ACC112 (cell line): ENCODE measurements around the gene MPHOSPH9.

Source experiments
- H2AFZ ChIP-seq: fragments of 200-600 bp; sonication (generic); one replicate; pipeline ENCODE4 v1.6.0; 2017; ENCODE audit warnings: antibody characterized with exemption, low read length; ENCODE audit not compliant: unreplicated experiment
- H3K27ac ChIP-seq: fragments of 200-600 bp; sonication (generic); 2 replicates; pipeline ENCODE4 v1.5.1; 2014; ENCODE audit warnings: low read depth, mild to moderate bottlenecking, antibody characterized with exemption, low read length, moderate library complexity
- H3K27me3 ChIP-seq: fragments of 200-600 bp; sonication (generic); 2 replicates; pipeline ENCODE4 v1.6.1; 2014; ENCODE audit warnings: mild to moderate bottlenecking, antibody characterized with exemption, low read length, moderate library complexity, mixed read lengths; ENCODE audit not compliant: insufficient read depth
- H3K36me3 ChIP-seq: fragments of 200-600 bp; sonication (generic); 2 replicates; pipeline ENCODE4 v1.6.1; 2016; ENCODE audit warnings: mild to moderate bottlenecking, antibody characterized with exemption, low read length, moderate library complexity, mixed read lengths; ENCODE audit not compliant: insufficient read depth
- H3K4me1 ChIP-seq: fragments of 200-600 bp; sonication (generic); one replicate; pipeline ENCODE4 v1.6.1; 2016; ENCODE audit warnings: low read length, mixed read lengths; ENCODE audit not compliant: insufficient read depth, unreplicated experiment, control insufficient read depth
- H3K4me3 ChIP-seq: fragments of 200-600 bp; sonication (generic); 2 replicates; pipeline ENCODE4 v1.5.1; 2014; ENCODE audit warnings: mild to moderate bottlenecking, low read depth, low read length
- H3K79me2 ChIP-seq: fragments of 200-600 bp; sonication (generic); one replicate; pipeline ENCODE4 v1.6.0; 2016; ENCODE audit warnings: low read length; ENCODE audit not compliant: control insufficient read depth, unreplicated experiment, insufficient read depth

The MPHOSPH9 gene

DNA sequence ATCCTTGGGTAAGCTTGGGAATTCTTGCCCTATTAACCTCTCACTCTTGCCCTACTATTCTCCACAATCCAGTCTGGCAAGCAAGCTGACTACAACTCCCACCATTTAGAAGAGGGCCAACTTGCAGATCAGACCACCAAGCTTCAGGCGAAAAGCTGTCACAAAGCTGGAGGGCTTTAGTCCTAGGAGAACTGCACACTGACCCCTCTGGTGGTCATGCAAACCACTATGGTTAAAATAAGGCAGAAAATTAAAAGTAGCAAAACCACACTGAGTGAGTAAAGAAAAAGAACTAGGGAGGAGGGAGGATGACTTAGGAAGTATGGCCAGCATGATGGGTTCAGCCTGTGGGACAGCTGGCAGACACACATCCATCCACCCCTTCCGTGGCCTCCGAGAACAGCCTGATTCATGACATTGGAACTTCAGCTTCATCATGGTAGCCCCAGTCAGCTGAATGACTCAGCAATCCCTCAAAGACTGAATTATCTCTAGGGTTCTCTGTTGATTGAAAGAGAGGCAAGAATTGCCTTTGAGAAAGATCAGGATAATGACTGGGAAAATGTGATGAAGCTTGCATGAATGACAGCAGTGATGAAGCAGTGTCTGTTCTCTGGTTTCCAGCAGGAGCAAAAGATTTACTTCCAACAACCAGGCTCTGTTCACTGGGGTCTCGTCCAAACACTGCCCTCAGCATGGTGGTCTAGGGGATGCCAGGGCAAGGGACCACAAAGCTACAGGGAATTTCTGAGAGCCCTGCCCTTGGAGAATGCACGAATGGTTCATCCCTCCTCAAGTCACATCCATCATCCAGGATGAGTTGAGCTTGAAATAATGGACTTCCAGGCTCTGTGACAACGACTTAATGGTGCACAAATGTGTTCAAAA lies 106.4 kb downstream of the MPHOSPH9 start:
- Histone ChIP-seq H3K36me3 (no peaks in the 10 kb centered on the region), H2AFZ (peak overlapping the region; percentile 60), H3K27ac (peak overlapping the region; percentile 93), H3K27me3 (no peaks in the 10 kb centered on the region), H3K79me2 (peaks cover 2% of the 10 kb centered on the region), H3K4me3 (peak overlapping the region; percentile 64), H3K4me1 (peaks cover 33% of the 10 kb centered on the region)

GRCh38 chr12:123122626-123123025 lies 110.3 kb downstream of the MPHOSPH9 start:
- H2AFZ ChIP-seq, result no peak overlapping the region
- no peaks in the 10 kb centered on the region for H3K36me3 ChIP-seq
- H3K27me3 ChIP-seq, result no peaks in the 10 kb centered on the region
- no peaks in the 10 kb centered on the region for H3K79me2 ChIP-seq
- H3K4me1 ChIP-seq, result peaks cover 20% of the 10 kb centered on the region
- H3K4me3 ChIP-seq, result no peak overlapping the region
- H3K27ac ChIP-seq, result no peak overlapping the region

GRCh38 chr12:123121670-123122069 lies 111.3 kb downstream of the MPHOSPH9 start:
- Histone ChIP-seq H3K4me3 (no peak overlapping the region), H3K79me2 (no peaks in the 10 kb centered on the region), H3K4me1 (peaks cover 10% of the 10 kb centered on the region), H2AFZ (no peak overlapping the region), H3K27me3 (no peaks in the 10 kb centered on the region), H3K36me3 (no peaks in the 10 kb centered on the region), H3K27ac (no peak overlapping the region)

DNA sequence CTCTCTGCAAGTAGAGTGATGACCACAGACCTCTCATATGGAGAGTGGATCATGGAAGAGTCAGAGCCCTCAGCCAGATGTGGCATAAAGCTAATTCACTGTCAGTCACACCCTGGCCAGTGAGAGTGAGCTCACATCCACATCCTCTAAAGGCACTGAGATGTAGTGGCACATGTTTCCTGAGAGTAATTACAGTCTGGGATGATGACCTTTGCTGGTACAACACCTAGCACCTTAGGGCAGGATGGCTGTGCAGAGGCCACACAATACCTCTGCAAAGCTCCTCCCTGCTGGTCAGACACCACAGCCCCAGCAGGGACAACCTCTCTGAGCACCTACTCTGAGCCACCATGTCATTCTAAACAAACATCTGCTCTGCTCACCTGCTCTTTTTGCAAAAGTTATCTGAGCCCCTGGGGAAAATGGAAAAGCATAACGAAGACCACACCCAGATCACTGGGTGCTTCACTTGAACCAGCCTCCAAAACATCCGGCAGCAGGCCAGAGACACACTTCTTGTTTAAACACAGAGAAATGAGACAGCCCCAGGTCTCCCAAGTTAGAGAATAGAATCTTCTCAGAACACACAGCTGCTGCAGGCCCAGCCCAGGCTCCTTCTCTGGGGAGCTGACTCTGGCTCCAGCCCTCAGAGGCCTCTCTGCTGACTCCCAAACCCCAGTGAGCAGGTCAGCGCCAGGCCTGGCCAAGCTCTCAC lies 112.3 kb downstream of the MPHOSPH9 start:
- no peak overlapping the region for H3K4me3 ChIP-seq
- H3K4me1 ChIP-seq, result peaks cover 10% of the 10 kb centered on the region
- no peak overlapping the region for H3K27ac ChIP-seq

DNA sequence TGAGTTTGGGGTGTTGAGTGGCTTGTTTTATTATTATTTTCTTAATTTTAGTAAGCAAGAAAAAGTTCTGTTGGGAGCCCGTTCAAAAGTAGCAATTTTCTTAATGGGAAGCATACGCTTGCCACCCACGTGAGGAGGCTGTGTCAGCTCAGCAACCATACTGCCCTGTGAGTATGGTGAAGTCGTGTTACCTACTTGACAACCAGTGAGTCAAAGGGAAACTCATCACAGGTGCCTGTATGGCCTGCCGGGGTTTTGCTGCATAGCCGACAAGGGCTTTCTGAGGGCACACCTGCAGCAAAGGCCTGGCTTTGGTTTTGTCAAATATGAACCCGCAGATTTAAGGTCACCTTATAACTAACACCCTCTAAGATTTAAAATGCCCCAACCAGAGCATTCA lies 113.1 kb downstream of the MPHOSPH9 start:
- Histone ChIP-seq H3K36me3 (no peaks in the 10 kb centered on the region), H3K4me3 (no peak overlapping the region), H3K27ac (no peak overlapping the region), H3K4me1 (peaks cover 15% of the 10 kb centered on the region), H2AFZ (no peak overlapping the region), H3K79me2 (peaks cover 2% of the 10 kb centered on the region), H3K27me3 (no peaks in the 10 kb centered on the region)

More for the DNA sequence above, 112.3 kb downstream of the MPHOSPH9 start:
- Histone ChIP-seq H3K79me2 (no peaks in the 10 kb centered on the region), H2AFZ (no peak overlapping the region), H3K27me3 (no peaks in the 10 kb centered on the region), H3K36me3 (no peaks in the 10 kb centered on the region)

DNA sequence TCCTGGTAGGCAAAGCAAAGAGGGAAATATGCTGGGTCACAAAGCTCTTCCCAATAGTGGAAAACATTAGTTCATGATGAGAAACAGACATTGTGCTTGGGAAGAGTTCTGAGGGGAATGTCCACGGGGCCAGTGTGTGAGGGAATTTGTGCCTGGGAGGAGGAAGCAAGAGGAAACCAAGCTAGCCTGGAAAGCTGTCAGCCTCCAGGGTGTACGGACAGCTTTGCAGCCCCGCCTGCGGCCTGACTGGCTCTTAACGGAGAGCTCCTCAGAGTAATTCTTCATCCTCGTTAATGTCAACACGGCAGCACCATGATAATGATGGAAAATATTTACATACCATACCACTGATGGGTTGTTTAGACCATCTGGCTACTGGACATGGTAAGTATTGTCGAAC lies 114.4 kb downstream of the MPHOSPH9 start:
- Histone ChIP-seq H3K27ac (no peak overlapping the region), H2AFZ (no peak overlapping the region), H3K27me3 (no peaks in the 10 kb centered on the region), H3K4me3 (no peak overlapping the region), H3K36me3 (no peaks in the 10 kb centered on the region), H3K4me1 (peaks cover 20% of the 10 kb centered on the region), H3K79me2 (peaks cover 8% of the 10 kb centered on the region)

DNA sequence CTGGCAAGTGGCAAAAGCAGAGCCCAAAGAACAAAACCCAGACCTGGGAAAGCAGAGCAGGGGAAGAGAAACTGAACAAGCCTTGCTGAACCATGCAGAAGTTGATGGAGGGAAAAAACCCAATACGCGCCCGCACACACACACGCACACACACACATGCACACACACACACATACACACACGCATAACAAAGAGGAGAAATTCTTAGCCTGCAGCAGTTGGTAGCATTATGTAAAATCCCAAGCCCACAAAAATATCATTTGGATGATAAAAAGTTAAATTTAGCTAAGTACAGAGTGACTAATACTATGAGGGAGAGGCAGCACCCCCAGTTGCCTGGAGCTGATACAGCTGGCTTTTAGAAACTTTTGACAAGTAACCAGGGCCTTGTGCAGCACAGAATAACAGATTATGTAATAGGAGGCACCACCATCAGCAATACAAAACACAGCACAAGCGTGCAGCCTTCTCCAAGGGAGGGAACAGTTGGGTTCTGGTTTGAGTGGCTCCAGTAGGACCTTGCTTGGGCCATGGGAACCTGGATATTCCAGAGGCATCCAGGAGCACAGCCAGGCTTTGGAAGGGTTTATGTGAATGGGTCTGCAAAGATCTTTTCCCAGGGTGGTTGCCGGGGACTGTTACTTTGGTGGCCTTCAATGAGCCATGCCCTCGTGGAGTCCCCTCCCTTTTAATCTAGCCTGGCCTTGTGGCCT lies 117.4 kb downstream of the MPHOSPH9 start:
- peaks cover 20% of the 10 kb centered on the region for H3K4me1 ChIP-seq
- H3K27ac ChIP-seq, result no peak overlapping the region
- H3K79me2 ChIP-seq, result peaks cover 8% of the 10 kb centered on the region
- no peaks in the 10 kb centered on the region for H3K27me3 ChIP-seq
- H2AFZ ChIP-seq, result no peak overlapping the region
- no peaks in the 10 kb centered on the region for H3K36me3 ChIP-seq
- 0 out of 2 replicates have a peak overlapping the region, but pooled peaks have one; percentile 3 for H3K4me3 ChIP-seq

DNA sequence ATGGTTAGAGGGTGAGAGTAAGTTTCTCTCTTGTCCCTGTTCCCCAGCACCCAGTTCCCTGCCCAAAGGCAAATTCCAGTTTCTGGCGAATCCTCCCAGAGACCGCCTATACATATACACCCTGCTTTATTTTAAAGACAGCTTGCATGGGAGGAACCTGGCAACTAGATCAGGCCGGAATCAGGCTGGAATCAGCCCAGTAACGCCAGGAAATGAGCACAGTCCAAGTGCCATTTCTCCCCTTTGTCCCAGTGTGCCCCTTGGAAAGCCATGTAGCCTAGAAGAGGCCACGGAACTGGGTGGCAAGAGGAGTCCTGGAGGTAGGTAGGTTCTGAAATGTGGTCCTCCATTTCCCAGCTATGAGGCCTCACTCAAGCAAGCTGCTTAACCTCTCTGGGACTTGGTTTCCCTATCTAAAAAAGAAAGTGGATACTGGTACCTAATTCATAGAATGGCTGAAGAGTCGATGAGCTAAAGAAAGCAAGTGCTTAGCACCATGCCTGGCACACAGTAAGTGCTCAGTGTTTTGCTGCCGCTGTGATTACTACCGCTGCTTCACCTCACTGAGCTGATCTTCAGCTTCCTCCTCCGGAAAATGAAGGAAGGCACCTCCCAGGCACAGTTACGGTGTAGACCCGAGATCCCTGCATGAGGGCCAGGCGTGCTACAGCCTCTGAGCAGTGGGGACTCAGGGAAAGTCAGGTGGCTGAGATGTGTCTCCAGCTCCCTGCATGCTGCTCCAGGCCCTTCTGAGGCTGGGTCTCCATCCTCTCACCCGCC lies 118.4 kb downstream of the MPHOSPH9 start:
- H3K36me3 ChIP-seq, result no peaks in the 10 kb centered on the region
- peaks cover 8% of the 10 kb centered on the region for H3K79me2 ChIP-seq
- no peaks in the 10 kb centered on the region for H3K27me3 ChIP-seq
- H3K4me1 ChIP-seq, result peaks cover 20% of the 10 kb centered on the region
- no peak overlapping the region for H3K27ac ChIP-seq
- H2AFZ ChIP-seq, result no peak overlapping the region
- no peak overlapping the region for H3K4me3 ChIP-seq

DNA sequence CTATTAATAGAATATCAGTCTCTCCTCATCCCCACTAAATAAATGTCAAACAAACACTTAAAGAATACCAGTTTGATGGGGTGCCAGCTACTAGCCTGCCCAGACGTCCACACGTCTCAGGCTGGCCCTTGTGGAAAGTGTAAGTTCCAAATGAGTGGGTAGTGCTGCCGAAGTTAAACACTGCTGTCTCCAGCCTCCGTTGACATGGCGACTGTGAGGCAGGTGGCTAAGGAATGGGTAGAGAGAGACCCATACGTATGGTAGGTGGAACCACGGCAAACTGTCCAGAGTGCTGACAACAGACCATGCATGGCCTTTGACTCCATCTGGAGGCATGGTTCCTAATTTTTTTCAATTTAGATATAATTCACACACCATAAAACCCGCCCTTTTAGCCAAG lies 119.9 kb downstream of the MPHOSPH9 start:
- Histone ChIP-seq H3K79me2 (peaks cover 8% of the 10 kb centered on the region), H3K4me3 (no peak overlapping the region), H3K36me3 (no peaks in the 10 kb centered on the region), H3K27me3 (no peaks in the 10 kb centered on the region), H3K27ac (no peak overlapping the region), H3K4me1 (peaks cover 20% of the 10 kb centered on the region), H2AFZ (no peak overlapping the region)
